Suprapubic skin (tissue), 4 donors: ENCODE results near the gene BGN.

Experiments used
- POLR2A ChIP-seq, 2 donors: fragments of 450-650 bp; IDR thresholded peaks; one replicate each; pipeline ENCODE4 v1.6.1; 2017; ENCODE audit warnings: antibody characterized with exemption in 2 of 2, mild to moderate bottlenecking in 2 of 2, moderate library complexity in 2 of 2
- POLR2AphosphoS5 ChIP-seq, 3 donors: sonication (generic); formaldehyde crosslinking; IDR thresholded peaks; one replicate each; pipeline ENCODE4 v1.6.1; 2017; ENCODE audit warnings: antibody characterized with exemption in 3 of 3
- TF ChIP-seq, protein P1 (sequence below), 2 donors: fragments of 200-600 bp in 1 of 2; fragments of 450-650 bp in 1 of 2; sonication (generic) in 1 of 2; IDR thresholded peaks; one replicate each; pipeline ENCODE4 v1.5.1; 2016 to 2019; ENCODE audit warnings: antibody characterized with exemption in 2 of 2, mild to moderate bottlenecking in 1 of 2, moderate library complexity in 1 of 2

GRCh38 chrX:153457136-153457825, 37.5 kb upstream of the BGN start:
- no peak for TF ChIP-seq POLR2AphosphoS5 (IDR thresholded peaks at IDR 0.05)
- TF ChIP-seq POLR2A (IDR thresholded peaks at IDR 0.05), result no peak
- TF ChIP-seq, protein P1, sequence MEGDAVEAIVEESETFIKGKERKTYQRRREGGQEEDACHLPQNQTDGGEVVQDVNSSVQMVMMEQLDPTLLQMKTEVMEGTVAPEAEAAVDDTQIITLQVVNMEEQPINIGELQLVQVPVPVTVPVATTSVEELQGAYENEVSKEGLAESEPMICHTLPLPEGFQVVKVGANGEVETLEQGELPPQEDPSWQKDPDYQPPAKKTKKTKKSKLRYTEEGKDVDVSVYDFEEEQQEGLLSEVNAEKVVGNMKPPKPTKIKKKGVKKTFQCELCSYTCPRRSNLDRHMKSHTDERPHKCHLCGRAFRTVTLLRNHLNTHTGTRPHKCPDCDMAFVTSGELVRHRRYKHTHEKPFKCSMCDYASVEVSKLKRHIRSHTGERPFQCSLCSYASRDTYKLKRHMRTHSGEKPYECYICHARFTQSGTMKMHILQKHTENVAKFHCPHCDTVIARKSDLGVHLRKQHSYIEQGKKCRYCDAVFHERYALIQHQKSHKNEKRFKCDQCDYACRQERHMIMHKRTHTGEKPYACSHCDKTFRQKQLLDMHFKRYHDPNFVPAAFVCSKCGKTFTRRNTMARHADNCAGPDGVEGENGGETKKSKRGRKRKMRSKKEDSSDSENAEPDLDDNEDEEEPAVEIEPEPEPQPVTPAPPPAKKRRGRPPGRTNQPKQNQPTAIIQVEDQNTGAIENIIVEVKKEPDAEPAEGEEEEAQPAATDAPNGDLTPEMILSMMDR (IDR thresholded peaks at IDR 0.05), result no peak
